Adrenal gland (tissue), 12 donors: ENCODE results near the gene NNT. TPM values are rescaled to one million over a fixed set of nuclear protein-coding genes. Genes with fewer than 3 reads are reported as not detected.

Experiments
- DNase-seq, 7 donors: peaks; one replicate each; pipeline ENCODE4 v3.0.0-alpha.2; 2019 to 2020
- H3K27ac ChIP-seq, 5 donors: fragments of 200-600 bp; sonication (generic) in 4 of 5; 1 replicate in 3 of 5; 2 replicates in 2 of 5; pipeline versions ENCODE4 v1.5.1 to v1.8.0; 2016 to 2020; ENCODE audit warnings: mild to moderate bottlenecking in 1 of 5
- H3K27me3 ChIP-seq: fragments of 200-600 bp; 2 replicates; pipeline ENCODE4 v1.8.0; 2021
- H3K36me3 ChIP-seq, 2 donors: fragments of 200-600 bp; replicated peaks in 1 of 2; 1 replicate in 1 of 2; 2 replicates in 1 of 2; pipeline versions ENCODE4 v1.5.1 to v1.8.0; 2018 to 2022
- H3K4me1 ChIP-seq, 2 donors: fragments of 200-600 bp; replicated peaks in 1 of 2; 1 replicate in 1 of 2; 2 replicates in 1 of 2; pipeline versions ENCODE4 v1.5.1 to v1.8.0; 2018 to 2021
- H3K4me3 ChIP-seq, 4 donors: fragments of 200-600 bp; sonication (generic) in 3 of 4; one replicate each; pipeline ENCODE4 v1.5.1; 2016 to 2018
- H3K9me3 ChIP-seq, 3 donors: fragments of 200-600 bp; sonication (generic) in 1 of 3; replicated peaks in 1 of 3; 1 replicate in 2 of 3; 2 replicates in 1 of 3; pipeline versions ENCODE4 v1.5.1 to v1.8.0; 2016 to 2021
- POLR2A ChIP-seq, 2 donors: fragments of 450-650 bp; IDR thresholded peaks; one replicate each; pipeline ENCODE4 v1.6.1; 2017; ENCODE audit warnings: antibody characterized with exemption in 2 of 2, mild to moderate bottlenecking in 2 of 2, moderate library complexity in 1 of 2
- WGBS, 4 donors: extraction: QIAGEN DNeasy Blood & Tissue Kit in 2 of 4; methylation state at CpG; one replicate each; pipeline versions ENCODE4 v1.1.5 to v1.1.7; 2013 to 2017; 5-methylcytosine and 5-hydroxymethylcytosine counted together
- intact Hi-C, 2 donors: fragments of 100-400 bp; cut with DNase I; formaldehyde crosslinking; loops; one replicate each; pipeline versions ENCODE4 v1.14.1 to v1.15.0; 2022 to 2023
- polyA plus RNA-seq, 3 donors: library from polyadenylated mRNA; stranded (reverse); fragments of 200-250 nt in 2 of 3; fragments of 350-450 nt in 1 of 3; fragmentation: Illumina TruSeq in 1 of 3; extraction: RNeasy Lipid Tissue Mini Kit (QIAGEN cat#74804) in 1 of 3; gene quantifications; one replicate each; pipeline ENCODE4 v1.2.3, GENCODE V29; 2013 to 2014
- total RNA-seq, 9 donors: library from RNA; depleted of rRNA in 4 of 9; stranded (reverse); fragments of >200 nt in 4 of 9; fragments of 120-200 nt in 1 of 9; fragmentation: NEBNext Ultra II Directional in 1 of 9; extraction: Animal tissue kit (Norgen Biotek cat#: 25700) in 1 of 9; gene quantifications; one replicate each; pipeline versions ENCODE4 v1.1.0 to v1.2.4, GENCODE V29; 2013 to 2023
- TF ChIP-seq, protein P1 (sequence below), 6 experiments: fragments of 450-650 bp in 4 of 6; fragments of 200-600 bp in 2 of 6; sonication (generic) in 1 of 6; IDR thresholded peaks; 1 replicate in 5 of 6; 2 replicates in 1 of 6; pipeline versions ENCODE4 v1.5.1 to v1.8.0; 2016 to 2021; ENCODE audit warnings: antibody characterized with exemption in 6 of 6, mild to moderate bottlenecking in 2 of 6, moderate library complexity in 1 of 6
- donor health status: healthy with polysubstance abuse.
- donor health status: Bipolar disorder and iron deficiency.
- donor health status: DM: yes; HTN: yes; CAD: no.
- donor health status: DM: no; HTN: no; CAD: no.
- donor health status: DM: no; HTN: no; CAD: no.
- donor health status: DM: yes; HTN: yes; CAD: no.

Gene NNT
- total and polyA plus RNA-seq, 12 donors, result 6.9 to 104 (median 59.1) TPM

- Histone ChIP-seq H3K4me1 (peaks cover 0 to 2% of the 10 kb centered on the region in 2 donors), H3K4me3 (no peak overlapping the region), H3K9me3 (no peaks in the 10 kb centered on the region), H3K36me3 (peaks cover 0 to 37% of the 10 kb centered on the region in 2 donors), H3K27ac (no peak overlapping the region), H3K27me3 (no peaks in the 10 kb centered on the region)
- DNase-seq, result no peak
- intact Hi-C loops, result no loop called here
- TF ChIP-seq, protein P1, sequence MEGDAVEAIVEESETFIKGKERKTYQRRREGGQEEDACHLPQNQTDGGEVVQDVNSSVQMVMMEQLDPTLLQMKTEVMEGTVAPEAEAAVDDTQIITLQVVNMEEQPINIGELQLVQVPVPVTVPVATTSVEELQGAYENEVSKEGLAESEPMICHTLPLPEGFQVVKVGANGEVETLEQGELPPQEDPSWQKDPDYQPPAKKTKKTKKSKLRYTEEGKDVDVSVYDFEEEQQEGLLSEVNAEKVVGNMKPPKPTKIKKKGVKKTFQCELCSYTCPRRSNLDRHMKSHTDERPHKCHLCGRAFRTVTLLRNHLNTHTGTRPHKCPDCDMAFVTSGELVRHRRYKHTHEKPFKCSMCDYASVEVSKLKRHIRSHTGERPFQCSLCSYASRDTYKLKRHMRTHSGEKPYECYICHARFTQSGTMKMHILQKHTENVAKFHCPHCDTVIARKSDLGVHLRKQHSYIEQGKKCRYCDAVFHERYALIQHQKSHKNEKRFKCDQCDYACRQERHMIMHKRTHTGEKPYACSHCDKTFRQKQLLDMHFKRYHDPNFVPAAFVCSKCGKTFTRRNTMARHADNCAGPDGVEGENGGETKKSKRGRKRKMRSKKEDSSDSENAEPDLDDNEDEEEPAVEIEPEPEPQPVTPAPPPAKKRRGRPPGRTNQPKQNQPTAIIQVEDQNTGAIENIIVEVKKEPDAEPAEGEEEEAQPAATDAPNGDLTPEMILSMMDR (IDR thresholded peaks at IDR 0.05), result no peak
- 74 to 92% (median 79%) methylated on average over 1 of the region's 1 CpG for WGBS, 4 donors
These were observed 44.0 kb downstream of the NNT start for GRCh38 chr5:43646992-43647391.

DNA sequence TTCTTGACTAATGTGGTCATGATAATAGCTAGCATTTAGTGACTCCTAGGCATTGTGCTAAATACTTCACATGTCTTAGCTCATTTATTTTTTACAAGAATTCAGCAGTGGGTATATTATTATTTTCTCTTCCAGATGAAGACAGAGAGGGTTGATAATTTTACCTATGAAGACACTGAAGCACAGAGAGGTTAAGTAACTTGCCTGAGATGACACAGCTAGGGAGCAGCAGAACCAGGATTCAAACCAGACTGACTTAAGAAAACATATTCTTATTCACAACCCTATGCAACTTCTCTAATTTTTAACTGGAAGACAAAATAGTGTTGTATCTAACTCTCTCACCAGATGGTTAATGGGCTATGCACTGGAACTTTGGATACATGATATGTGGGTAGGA lies 44.8 kb downstream of the NNT start:
- no peak for TF ChIP-seq POLR2A (IDR thresholded peaks at IDR 0.05)
- TF ChIP-seq, protein P1 (IDR thresholded peaks at IDR 0.05), result no peak
- intact Hi-C loops, result no loop called here
- H3K4me3 ChIP-seq, result no peak overlapping the region
- no peaks in the 10 kb centered on the region for H3K27me3 ChIP-seq
- no peaks in the 10 kb centered on the region for H3K9me3 ChIP-seq
- no peak overlapping the region for H3K27ac ChIP-seq
- DNase-seq, result no peak
- H3K4me1 ChIP-seq, result peaks cover 0 to 2% of the 10 kb centered on the region in 2 donors
- H3K36me3 ChIP-seq, result peaks cover 0 to 43% of the 10 kb centered on the region in 2 donors

DNA sequence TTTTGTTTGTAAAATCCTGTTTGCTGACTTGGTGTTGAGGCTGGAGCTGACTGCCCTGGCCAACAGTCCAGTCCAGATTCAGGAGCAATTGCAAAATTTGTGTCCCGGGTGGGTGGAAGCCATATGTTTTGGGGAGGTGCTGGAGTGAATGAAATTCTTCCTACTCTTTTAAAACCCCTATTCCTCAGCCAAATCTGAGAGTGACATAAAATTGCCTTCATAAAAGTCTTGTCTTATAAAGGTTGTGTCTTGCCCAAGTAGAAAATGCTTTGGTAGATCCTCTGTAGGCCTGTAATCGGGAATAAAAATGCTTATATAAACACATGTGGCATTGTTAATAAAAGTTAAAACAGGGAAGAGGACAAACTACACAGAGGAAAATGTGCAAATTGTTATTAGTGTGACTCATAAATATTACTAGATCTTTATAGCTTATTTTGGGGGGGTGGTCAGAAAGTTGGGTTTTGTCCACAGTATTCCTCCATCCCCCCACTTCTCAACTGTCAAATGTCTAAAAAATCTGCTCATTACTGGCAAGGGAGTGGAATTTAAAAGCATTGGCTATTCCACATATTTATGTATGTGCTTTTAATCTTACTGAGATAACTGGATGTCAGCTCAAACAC lies 45.6 kb downstream of the NNT start:
- no peak for DNase-seq
- Histone ChIP-seq H3K4me1 (peaks cover 0 to 2% of the 10 kb centered on the region in 2 donors), H3K27me3 (no peaks in the 10 kb centered on the region), H3K27ac (peak overlapping the region in 1 of 5 donors; percentile 32), H3K9me3 (no peaks in the 10 kb centered on the region), H3K4me3 (no peak overlapping the region), H3K36me3 (peaks cover 0 to 51% of the 10 kb centered on the region in 2 donors)
- TF ChIP-seq, protein P1 (IDR thresholded peaks at IDR 0.05), result no peak
- no peak for TF ChIP-seq POLR2A (IDR thresholded peaks at IDR 0.05)
- 76 to 87% (median 81%) methylated on average over 2 of the region's 2 CpGs for WGBS, 4 donors
- intact Hi-C loops, result no loop called here

DNA sequence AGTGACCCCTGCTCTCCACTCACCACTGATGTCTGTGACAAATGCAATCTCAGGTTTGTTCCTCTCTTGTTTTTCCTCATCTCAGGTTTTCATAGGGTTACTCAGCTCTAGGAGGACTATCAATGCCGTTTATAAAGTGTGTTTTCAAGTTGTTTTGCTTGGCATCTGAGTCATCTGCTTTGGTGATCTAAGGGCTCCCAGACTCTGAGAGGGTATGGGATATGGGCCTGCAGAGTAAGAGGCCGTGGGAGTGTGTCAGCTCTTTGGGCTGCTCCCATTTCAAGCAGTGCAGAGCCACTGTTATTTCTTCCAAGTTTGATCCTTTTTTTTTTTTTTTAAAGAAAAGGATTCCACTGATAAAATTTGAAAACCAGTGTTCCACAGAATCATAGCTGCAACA lies 46.3 kb downstream of the NNT start:
- WGBS, 4 donors, result 37 to 71% (median 56%) methylated on average over 2 of the region's 2 CpGs
- no peaks in the 10 kb centered on the region for H3K9me3 ChIP-seq
- H3K36me3 ChIP-seq, result peaks cover 0 to 52% of the 10 kb centered on the region in 2 donors
- no peak for TF ChIP-seq POLR2A (IDR thresholded peaks at IDR 0.05)
- intact Hi-C loops, result no loop called here
- H3K27ac ChIP-seq, result peak overlapping the region in 1 of 5 donors; percentile 32
- H3K27me3 ChIP-seq, result no peaks in the 10 kb centered on the region
- peaks cover 0 to 2% of the 10 kb centered on the region in 2 donors for H3K4me1 ChIP-seq
- DNase-seq, result no peak
- H3K4me3 ChIP-seq, result no peak overlapping the region
